ENCODE results near the gene VDR.

The VDR gene

DNA sequence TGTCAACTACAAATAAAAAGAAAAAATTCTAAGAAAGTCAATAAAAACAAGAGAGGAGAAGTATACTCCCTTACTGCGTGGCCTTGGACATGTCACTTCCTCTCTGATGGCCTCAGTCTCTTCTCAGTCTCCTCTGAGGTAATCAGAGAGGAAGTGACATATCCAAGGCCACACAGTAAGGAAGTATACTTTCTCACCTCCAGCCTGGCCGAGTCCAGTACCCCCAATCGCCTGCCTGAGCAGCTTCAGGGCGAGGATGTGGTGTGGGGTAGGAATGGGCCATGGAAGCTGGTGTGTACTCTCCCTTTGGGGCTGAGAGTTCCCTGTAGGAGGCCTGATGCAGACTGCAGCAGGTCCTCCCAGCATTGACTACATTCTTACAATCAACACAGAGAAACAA lies 15.8 kb downstream of the VDR start:
- no peak for DNase-seq

DNA sequence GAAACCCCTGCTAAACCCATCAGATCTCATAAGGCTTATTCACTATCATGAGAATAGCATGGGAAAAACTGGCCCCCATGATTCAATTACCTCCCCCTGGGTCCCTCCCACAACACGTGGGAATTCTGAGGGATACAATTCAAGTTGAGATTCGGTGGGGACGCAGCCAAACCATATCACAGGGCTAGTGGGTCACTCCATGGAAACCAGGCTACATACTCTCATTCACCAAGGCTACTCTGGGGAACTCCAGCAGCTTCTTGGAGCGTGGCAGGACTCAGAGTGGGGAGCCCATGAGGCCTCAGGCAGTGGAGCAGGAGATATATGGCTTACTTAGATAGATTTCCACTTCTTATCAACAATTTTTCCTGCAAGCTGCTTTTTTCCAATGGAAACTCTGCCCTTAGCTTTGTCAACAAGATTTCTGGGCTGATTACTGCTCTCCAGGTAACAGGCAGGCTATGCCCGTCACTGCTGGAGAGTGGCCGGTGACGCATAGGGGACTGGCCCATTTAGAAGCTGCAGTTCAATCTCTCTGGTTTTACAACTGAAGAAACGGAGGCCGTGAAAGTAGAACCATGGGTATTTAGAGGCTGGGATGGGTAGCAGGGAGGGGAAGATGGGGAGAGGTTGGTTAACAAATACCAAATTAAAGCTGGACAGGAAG lies 16.5 kb downstream of the VDR start:
- no peak for DNase-seq

DNA sequence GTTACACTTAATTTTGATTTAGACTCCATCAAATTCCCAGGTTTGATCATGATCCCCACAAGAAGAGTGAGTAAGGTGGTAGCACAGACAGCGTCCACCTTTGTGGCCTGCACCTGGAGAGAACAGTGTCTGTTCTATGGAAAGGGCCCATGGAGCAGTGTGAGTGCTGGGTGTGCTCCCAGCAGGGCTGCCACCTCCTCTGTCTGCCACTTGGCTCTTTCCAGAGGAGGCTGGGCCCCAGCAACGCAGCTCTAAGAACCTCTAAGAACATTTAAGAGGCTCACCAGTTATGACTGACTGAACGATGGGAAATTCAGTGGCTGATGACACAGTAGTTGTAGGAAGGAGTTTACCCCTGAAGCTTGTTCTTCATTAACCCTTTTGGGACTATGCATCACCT lies 17.3 kb downstream of the VDR start:
- no peak for DNase-seq

DNA sequence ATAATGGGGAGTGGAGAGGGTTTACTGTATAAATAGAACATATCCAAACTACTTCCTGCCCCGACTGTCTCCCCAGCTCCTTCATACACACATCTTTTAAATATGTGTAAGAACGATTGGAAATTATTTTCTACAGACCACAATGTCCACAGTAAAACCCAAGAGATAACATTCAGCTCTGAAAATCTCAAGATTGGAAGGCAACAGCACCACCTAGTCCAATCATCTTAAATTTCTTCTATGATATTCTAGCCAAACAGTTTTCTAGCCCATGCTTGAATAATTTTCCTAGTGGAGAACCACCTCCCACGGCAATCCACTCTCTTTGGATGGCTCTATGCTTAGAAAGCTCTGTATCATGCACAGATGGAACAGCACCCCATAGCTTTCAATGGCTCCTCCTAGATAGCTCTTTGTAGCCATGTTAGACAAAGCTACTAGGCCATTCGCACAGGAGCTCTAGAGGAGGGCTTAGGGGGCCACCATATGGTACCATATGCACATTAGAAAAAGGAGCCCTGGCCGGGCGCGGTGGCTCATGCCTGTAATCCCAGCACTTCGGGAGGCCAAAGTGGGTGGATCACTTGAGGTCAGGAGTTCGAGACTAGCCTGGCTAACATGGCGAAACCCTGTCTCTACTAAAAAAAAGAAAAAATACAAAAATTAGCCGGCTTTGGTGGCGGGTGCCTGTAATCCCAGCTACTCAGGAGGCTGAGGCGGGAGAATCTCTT lies 18.1 kb downstream of the VDR start:
- no peak for DNase-seq

DNA sequence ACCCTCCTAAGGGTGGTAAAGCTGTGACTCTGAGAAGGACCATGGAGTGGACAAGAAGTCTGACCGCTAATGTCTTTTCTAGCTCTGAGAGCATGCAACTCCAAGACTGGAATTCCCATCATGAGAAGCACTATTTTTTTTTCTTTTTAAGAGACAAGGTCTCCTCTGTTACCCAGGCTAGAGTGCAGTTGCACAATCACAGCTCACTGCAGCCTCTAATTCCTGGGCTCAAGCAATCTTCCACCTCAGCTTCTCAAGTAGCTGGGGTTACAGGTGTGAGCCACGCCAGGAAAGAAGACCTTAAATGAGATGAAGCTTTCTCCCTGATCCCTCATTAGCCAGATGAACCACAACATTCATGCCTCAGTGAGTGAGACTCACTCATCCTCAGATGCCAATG lies 19.2 kb downstream of the VDR start:
- DNase-seq = no peak

DNA sequence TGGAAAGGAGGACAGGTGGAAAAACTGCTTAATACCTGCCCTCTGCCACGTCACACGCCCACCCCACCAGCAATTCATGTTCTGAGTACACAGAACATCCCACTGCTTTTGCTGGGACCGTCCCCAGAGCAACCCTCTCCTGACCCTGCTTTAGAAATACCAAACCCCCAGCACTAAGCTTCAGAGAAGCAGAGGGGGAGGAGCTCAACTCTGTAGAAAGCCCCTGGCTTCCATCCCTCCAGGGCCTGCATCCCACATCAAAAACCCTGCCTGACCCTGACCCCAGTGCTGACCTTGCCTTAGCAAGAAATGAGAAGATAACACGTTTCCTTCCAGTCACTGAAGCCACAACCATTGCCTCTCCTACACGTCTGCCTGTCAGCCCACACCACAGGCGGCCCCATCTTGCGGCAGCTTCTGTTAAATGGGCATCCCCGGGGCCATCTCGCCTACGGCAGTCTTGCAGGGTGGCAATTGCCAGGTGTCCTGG lies 19.7 kb downstream of the VDR start:
- no peak for DNase-seq

DNA sequence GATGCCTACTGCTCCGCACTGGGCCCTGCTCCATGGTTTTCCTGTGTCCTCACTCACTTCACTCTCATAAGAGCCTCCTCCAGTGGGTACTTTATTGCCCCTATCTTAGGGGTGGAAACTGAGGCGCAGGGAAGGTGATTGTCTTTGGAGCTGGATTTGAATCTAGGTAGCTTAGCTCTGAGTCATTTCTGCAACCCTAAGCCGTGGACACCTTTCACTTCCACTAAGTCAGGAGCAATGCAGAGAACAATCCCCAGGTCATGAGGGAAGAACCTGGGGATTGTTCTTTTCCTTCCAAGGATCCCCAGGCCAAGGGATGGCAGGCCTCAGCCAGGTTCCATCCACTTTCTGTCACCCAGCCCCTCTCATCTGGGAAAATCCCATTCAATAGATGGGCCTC lies 20.3 kb downstream of the VDR start:
- no peak for DNase-seq

DNA sequence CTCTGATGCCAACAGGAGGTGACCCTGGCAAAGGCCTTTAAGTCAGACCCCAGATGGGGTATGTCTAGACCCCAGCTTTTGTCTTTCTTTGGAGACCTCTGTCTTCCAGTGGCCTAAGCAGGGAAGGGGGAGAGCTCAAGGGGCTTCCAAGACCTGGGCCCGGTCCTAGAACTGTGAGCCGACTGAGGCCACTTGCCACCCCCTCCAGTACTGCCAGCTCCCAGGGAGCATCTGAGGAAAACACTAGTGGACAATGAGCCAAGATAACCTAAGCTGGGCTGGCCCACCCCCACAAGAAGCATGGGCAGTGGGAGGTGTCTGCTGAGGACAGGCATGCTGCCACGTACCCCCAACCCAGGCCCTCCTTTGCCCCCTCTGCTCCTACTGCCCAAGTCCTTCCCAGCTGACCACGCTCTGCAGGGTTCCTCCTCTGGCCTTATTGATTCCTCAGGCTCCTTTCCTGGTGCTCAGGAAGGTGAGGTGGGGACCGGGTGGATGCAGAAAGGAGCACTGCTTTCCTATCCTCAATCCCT lies 21.1 kb downstream of the VDR start:
- no peak for DNase-seq

DNA sequence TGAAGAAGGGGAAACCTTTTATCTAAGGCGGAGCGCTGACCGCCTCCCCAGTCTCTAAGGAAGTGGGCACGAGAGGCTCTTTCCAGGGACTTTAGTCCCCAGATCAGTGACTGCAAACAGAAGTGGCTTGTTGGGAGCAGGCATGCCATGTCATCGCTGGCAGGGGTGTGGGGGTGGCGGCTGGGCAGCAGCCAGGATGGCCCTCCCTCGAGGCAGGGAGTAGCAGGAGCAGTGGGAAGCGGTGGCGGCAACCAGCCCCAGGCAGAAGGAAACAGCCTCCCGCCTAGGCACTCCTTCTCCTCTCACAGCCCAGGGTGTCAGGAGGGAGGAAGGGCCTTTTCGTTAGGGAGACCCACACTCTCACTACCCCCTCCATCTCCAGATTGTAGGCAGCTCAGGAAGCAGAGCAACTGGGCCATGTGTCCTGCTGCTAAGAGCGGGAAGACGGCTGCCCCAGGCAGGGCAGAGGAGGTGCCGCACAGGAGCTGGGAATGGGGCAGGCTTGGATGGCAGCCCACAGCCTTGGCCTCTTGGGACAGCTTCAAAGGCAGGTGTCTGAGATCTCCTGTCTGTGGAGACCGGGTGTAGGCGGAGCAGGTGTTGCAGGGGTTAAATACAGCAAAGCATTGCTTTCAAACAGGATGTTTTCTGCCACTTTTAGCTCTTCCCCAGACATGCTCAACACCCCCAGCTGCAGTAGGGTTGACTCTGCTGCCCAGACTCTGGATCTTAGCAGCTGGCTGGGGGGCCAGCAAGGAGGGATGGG lies 21.8 kb downstream of the VDR start:
- no peak for DNase-seq

DNA sequence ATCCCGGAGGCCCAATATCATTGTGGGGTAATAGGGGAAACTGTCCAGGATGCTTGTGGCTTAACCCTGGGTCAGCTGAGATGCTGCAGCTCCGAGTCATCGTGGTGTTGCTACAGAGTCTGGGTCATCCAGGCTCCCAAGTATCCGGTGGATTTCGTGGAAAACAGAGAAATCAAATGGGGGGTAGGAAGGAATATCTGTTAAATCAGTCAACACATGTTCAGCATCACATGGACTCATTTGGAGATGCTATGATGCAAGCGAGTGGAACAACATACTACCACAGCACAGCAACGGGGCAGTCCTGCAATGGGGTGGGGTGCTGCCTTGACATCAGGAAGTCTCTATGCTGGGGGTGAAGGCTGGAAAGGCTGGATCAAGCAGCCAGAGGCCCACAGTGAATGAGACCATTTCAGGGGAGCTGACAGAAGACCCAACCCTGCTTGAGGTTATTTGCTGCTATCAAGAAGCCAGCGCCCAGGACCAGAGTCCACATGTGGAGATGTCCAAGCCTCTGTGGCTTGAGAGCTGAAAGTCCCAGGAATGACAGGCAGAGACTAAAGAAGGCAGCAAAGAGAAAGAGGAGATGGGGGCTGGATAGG lies 22.9 kb downstream of the VDR start:
- DNase-seq = no peak

DNA sequence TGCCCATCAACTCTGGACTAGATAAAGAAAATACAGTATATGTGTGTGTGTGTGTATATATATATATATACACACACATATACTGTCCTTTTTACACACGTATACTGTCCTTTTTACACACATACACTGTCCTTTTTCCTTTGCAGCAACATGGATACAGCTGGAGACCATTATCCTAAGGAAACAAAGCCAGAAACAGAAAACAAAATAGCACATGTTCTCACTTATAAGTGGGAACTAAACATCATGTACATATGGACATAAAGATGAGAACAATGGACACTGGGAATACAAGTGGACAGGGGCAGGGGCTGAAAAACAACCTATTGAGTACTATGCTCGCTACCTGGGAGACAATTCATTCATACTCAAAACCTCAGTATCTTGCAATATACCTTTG lies 23.7 kb downstream of the VDR start:
- DNase-seq = no peak

DNA sequence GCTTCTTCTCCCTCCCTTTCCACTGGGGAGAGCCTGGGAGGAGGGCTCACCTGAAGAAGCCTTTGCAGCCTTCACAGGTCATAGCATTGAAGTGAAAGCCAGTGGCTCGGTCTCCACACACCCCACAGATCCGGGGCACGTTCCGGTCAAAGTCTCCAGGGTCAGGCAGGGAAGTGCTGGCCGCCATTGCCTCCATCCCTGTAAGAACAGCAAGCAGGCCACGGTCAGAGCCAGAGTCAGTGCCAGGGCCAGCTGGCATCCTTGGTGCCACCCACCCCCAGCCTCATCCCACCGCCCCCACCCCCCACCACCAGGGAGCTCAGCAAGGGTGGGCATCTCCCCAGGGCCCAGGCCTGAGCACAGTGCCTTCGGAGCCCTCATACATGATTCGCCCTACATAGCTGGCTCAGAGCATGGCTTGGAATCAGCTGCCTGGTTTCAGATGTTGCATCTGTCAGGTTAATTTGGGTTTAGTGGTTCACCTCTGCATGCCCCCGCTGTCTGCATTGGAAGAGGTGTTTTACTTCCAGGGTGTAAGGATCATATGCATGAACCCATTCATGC lies 25.8 kb downstream of the VDR start:
- DNase-seq = no peak

DNA sequence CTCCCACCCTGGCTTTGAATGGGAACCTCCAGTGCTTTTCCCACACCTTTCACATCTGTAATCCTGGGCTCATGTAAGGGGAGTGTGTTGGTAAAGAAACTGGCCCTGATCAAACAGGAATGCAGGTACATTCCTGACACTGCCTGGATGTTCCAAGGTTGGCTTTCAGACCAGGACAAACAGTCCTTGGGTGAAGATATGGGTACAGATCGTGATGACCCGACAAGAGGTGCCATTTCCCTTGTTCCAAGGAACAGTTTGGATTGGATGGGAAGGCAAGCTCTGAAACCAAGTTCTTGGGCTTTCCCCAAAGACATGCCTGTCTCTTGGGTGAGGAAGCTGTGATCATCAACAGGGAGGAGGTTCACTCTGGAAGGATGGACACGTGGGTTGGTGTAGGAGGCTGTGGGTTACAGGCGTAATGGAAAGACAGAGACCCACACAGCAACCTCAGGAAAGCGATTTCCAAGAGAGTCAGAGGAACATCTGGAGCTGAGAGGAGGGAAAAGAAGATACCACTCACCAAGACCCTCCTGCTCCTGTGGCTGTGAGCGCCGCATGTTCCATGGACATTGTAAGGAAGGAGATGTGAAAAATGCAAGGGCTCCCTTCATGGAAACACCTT lies 26.4 kb downstream of the VDR start:
- DNase-seq = no peak

DNA sequence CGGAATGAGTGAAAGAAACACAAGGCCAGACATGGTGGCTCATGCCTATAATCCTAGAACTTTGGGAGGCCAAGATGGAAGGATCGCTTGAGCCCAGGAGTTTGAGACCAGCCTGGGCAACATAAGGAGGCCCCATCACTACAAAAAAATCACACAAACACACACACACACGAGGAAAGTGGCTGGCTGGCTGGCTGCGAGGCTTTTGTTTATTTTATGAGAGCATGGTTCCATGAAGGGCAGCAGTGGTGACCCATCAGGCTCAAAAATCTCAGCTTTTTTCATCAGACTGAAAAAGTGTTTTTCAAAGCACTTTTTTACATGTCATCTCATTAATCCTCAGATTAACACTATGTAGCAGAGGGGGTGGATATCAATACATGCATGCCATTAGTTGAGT lies 27.7 kb downstream of the VDR start:
- no peak for DNase-seq

DNA sequence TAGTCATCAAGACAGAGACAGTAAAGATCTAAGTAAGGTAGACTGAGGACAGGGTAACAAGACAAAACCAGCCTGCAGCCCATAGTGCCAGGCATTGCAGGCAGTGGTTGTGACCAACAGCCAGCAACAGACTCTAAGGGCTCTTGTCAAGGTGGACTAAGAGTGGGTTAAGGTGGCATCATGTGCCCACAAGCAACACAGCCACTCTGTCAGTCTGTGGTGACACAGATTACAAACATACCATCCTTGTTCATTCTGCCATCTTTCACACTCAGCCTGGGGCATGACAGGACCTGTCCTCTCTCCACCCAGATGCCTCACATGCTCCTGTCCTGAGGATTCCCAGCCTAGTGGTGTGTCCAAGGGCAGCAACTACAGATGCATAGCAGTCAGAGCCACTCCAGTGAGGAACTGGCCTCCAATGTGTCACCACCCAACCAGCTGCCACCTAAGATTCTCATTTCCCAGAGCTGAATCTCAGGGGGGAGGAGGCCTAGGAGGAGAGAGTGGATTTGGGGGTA lies 28.3 kb downstream of the VDR start:
- no peak for DNase-seq

DNA sequence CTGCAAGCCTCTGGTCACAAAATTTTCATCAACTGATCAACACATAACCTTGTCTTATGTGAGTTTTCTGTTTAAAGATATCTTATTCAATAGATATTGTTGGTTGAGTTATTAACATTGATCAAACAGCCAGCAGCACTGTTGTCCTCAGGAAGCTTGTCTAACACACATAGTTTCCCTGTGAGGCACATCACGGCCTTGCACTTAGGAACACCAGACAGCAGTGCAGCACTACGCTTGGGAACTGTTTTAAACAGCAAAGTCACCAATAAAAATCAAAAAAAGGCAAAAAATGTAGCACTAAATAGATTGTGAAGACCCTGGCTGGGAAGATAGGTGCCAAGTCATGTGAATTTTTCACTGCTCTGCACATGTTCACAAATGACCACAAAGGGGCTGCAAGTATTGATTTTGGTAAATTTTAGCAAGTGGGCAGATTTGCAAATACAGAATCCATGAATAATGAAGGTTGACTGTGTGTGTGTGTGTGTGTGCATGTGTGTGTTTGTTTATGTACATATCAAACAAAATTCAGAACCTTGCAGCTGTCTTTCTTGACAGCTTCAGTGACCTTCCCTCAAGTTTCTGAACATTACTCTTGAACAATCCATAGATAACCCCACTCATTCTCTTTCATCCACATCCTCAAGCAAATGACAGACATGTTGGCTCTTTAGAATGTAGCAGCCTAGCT lies 28.9 kb downstream of the VDR start:
- DNase-seq = no peak

DNA sequence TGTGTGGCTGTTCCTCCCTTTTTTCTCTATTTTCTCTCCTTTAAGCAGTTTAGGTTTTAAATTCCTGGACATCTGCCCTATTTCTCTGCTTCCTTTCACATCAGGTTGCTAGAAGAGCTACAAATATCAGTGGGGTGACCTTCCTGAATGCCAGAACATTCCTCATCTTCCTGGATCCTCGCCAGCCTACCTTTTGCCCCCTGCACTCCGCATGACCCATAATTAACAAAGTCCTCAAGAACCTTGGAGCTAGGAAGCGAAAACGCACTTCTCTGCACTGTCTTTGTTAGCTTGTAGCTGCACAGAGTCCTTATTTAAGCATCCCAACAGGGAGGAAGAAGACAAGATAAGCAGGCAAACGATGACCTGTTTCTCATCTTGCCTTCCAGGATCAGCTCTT lies 30.5 kb downstream of the VDR start:
- no peak for DNase-seq

DNA sequence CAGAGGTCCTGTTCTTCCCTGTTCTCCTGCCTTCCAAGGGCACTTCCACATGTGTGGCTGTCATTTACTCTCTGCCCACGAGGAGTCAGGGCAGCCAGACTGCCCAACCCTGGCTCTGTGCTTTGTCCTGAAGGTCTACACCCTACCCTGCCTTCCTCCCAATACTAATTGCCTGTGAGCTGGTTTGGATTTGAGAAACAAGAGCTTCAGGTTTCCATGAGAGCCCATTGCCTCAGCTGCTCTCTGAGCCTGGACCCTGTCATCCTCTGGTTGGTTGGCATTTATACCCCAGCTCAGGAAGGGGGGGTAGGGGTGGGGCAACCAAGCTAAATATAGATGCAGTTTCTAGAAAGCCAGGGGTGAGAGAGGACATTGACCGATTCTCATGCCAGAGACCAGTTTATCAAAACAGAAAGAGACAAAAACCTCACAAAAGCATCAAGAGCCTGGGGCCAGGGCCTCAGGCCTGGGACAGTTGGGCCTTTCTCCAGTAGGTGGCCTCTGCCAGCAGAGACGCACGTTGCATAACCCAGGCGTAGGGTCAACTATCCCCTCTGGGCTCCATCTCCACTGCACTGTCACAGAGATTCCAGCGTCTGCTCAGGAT lies 34.5 kb downstream of the VDR start:
- DNase-seq = no peak

DNA sequence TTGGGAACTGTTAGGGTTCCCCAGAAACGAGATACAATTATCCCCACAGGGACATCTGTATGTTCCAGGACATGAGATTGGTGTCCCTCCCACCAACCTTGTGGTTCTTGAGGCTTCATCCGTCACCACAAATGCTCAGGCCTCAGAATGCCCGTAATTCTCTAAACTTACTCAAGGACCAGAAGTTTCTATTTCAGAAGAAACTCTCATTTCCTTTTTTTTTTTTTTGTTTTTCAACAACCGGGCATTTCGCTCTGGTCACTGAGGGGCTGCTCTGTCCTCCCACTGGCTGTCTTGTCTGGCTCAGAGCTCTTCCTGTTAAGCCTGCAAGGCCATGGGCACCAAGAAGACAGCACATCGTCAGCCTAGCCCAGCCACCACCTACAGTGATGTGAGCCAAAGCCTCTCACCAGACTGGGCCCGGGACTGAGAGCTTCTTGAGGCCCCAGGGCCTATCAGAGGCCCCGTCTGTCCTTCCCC lies 36.2 kb downstream of the VDR start:
- DNase-seq = no peak

DNA sequence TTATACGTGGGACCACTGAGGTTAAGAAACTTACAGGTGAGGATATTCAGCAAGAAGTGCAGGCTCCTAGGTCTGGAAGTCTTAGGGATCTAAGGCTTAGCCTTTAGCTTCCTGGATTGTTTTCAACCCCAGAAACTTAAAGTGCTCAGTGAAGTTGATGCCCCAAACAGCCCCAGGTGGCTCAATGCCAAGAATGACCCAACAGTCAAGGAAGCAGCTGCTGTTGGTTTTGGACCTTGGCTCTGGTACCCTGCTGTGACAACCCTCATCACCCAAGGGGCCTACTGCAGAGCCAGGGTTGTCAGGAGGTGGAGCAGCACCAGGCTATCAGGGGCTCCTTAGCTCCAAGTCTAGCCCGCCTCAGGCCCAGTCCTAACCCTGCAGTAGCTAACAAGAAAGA lies 36.8 kb downstream of the VDR start:
- no peak for DNase-seq

DNA sequence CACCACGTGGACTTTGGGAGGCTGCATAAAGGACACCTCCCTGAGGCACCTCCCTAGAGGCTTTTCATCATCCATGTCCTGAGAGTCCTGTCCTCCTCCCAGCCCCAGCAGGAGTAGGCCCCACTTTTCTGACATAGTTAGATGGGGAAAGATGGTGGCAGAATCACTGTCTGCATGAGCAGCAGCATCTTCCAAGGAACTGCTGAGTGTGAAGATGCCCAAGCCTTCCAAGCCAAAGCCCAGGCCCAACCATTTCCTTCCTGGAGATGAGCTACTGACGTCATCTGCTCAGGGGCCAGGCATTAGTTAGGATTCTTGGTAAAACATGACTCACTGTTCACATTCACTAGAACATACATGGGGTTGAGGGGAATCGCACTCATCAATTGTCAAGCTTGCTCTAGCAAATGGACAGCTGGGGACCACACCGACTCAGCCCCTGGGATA lies 37.3 kb downstream of the VDR start:
- DNase-seq = no peak

Measured in DMS 273 treated with DMSO at 0.1 percent for 48 hours (cell line).